Measurements from ENCODE around the gene POU2F1. TPM values are rescaled to one million over a fixed set of nuclear protein-coding genes. Genes with fewer than 3 reads are reported as not detected.

Gene POU2F1
- total and polyA plus RNA-seq, 2 experiments from 2014 or later = 38.8 to 66.1 TPM

DNA sequence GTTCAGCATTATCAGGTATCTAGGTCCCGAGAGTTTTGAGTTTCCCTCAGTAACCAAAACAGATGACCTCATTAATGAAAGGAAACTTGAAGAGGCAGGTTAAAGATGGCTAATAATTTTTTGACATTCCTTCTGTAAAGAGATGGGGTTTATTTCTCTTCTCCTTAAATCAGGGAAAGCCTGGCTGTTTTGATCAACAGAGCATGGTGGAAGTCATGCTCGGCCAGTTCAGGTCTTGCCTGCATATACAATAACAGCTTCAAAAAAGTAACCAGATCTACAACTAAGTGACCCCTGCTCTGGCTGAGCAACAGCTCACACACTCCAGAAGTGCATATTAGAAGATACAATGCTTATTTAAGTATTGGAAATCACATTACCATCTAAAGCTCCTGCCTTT lies 36.6 kb upstream of the POU2F1 start:
- H3F3A ChIP-seq (replicated peaks; ENCODE audit: low read depth) = no peaks in the 10 kb centered on the region
- H3K9me3 Mint-ChIP-seq = no peaks in the 10 kb centered on the region

More for the DNA sequence above, 36.6 kb upstream of the POU2F1 start:
- Histone ChIP-seq H3K79me2 (replicated peaks; ENCODE audit: insufficient read depth) (no peaks in the 10 kb centered on the region), H3K36me3 (ENCODE audit: insufficient read depth) (no peaks in the 10 kb centered on the region), H4K20me1 (replicated peaks; ENCODE audit: insufficient read depth) (no peaks in the 10 kb centered on the region), H3K4me3 (no peak overlapping the region), H3K4me1 (ENCODE audit: insufficient read depth) (no peaks in the 10 kb centered on the region), H3K27ac (ENCODE audit: low read depth) (no peak overlapping the region), H3K4me2 (no peak overlapping the region), H3K27me3 (ENCODE audit: insufficient read depth) (no peaks in the 10 kb centered on the region), H3K9me2 (ENCODE audit: insufficient read depth) (peaks cover 3% of the 10 kb centered on the region), H2AFZ (no peak overlapping the region)
- Mint-ChIP-seq H3K27me3 (ENCODE audit: insufficient read depth, low read depth, poor library complexity) (no peaks in the 10 kb centered on the region), H3K4me1 (no peaks in the 10 kb centered on the region), H3K4me3 (no peak overlapping the region), H3K36me3 (ENCODE audit: low read depth) (no peaks in the 10 kb centered on the region), H3K27ac (no peak overlapping the region)
- TF ChIP-seq STAT1 (IDR thresholded peaks at IDR 0.05; ENCODE audit: unreplicated experiment) = no peak
- no peak for TF ChIP-seq JUNB (IDR thresholded peaks at IDR 0.05; ENCODE audit: unreplicated experiment)
- TF ChIP-seq, protein P1, sequence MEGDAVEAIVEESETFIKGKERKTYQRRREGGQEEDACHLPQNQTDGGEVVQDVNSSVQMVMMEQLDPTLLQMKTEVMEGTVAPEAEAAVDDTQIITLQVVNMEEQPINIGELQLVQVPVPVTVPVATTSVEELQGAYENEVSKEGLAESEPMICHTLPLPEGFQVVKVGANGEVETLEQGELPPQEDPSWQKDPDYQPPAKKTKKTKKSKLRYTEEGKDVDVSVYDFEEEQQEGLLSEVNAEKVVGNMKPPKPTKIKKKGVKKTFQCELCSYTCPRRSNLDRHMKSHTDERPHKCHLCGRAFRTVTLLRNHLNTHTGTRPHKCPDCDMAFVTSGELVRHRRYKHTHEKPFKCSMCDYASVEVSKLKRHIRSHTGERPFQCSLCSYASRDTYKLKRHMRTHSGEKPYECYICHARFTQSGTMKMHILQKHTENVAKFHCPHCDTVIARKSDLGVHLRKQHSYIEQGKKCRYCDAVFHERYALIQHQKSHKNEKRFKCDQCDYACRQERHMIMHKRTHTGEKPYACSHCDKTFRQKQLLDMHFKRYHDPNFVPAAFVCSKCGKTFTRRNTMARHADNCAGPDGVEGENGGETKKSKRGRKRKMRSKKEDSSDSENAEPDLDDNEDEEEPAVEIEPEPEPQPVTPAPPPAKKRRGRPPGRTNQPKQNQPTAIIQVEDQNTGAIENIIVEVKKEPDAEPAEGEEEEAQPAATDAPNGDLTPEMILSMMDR (conservative IDR thresholded peaks at IDR 0.05; ENCODE audit: low read depth in 2 of 2) = no peak
- TF ChIP-seq, protein P2, sequence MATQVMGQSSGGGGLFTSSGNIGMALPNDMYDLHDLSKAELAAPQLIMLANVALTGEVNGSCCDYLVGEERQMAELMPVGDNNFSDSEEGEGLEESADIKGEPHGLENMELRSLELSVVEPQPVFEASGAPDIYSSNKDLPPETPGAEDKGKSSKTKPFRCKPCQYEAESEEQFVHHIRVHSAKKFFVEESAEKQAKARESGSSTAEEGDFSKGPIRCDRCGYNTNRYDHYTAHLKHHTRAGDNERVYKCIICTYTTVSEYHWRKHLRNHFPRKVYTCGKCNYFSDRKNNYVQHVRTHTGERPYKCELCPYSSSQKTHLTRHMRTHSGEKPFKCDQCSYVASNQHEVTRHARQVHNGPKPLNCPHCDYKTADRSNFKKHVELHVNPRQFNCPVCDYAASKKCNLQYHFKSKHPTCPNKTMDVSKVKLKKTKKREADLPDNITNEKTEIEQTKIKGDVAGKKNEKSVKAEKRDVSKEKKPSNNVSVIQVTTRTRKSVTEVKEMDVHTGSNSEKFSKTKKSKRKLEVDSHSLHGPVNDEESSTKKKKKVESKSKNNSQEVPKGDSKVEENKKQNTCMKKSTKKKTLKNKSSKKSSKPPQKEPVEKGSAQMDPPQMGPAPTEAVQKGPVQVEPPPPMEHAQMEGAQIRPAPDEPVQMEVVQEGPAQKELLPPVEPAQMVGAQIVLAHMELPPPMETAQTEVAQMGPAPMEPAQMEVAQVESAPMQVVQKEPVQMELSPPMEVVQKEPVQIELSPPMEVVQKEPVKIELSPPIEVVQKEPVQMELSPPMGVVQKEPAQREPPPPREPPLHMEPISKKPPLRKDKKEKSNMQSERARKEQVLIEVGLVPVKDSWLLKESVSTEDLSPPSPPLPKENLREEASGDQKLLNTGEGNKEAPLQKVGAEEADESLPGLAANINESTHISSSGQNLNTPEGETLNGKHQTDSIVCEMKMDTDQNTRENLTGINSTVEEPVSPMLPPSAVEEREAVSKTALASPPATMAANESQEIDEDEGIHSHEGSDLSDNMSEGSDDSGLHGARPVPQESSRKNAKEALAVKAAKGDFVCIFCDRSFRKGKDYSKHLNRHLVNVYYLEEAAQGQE (IDR thresholded peaks at IDR 0.05; ENCODE audit: unreplicated experiment) = no peak
- no peak for TF ChIP-seq NANOG (IDR thresholded peaks at IDR 0.05; ENCODE audit: borderline replicate concordance)
- no peak for TF ChIP-seq CREB1 (CRISPR knock-in tag; IDR thresholded peaks at IDR 0.05; ENCODE audit: low read depth)
- no peak for TF ChIP-seq ZNF114 (CRISPR knock-in tag; IDR thresholded peaks at IDR 0.05)
- no peak for TF ChIP-seq EZH2phosphoT487 (IDR thresholded peaks at IDR 0.05; ENCODE audit: unreplicated experiment)
- TF ChIP-seq ZNF331 (CRISPR knock-in tag; IDR thresholded peaks at IDR 0.05; ENCODE audit: low read depth) = no peak
- no peak for TF ChIP-seq POLR2AphosphoS5 (IDR thresholded peaks at IDR 0.05; ENCODE audit: low read depth)
- TF ChIP-seq, protein P3, sequence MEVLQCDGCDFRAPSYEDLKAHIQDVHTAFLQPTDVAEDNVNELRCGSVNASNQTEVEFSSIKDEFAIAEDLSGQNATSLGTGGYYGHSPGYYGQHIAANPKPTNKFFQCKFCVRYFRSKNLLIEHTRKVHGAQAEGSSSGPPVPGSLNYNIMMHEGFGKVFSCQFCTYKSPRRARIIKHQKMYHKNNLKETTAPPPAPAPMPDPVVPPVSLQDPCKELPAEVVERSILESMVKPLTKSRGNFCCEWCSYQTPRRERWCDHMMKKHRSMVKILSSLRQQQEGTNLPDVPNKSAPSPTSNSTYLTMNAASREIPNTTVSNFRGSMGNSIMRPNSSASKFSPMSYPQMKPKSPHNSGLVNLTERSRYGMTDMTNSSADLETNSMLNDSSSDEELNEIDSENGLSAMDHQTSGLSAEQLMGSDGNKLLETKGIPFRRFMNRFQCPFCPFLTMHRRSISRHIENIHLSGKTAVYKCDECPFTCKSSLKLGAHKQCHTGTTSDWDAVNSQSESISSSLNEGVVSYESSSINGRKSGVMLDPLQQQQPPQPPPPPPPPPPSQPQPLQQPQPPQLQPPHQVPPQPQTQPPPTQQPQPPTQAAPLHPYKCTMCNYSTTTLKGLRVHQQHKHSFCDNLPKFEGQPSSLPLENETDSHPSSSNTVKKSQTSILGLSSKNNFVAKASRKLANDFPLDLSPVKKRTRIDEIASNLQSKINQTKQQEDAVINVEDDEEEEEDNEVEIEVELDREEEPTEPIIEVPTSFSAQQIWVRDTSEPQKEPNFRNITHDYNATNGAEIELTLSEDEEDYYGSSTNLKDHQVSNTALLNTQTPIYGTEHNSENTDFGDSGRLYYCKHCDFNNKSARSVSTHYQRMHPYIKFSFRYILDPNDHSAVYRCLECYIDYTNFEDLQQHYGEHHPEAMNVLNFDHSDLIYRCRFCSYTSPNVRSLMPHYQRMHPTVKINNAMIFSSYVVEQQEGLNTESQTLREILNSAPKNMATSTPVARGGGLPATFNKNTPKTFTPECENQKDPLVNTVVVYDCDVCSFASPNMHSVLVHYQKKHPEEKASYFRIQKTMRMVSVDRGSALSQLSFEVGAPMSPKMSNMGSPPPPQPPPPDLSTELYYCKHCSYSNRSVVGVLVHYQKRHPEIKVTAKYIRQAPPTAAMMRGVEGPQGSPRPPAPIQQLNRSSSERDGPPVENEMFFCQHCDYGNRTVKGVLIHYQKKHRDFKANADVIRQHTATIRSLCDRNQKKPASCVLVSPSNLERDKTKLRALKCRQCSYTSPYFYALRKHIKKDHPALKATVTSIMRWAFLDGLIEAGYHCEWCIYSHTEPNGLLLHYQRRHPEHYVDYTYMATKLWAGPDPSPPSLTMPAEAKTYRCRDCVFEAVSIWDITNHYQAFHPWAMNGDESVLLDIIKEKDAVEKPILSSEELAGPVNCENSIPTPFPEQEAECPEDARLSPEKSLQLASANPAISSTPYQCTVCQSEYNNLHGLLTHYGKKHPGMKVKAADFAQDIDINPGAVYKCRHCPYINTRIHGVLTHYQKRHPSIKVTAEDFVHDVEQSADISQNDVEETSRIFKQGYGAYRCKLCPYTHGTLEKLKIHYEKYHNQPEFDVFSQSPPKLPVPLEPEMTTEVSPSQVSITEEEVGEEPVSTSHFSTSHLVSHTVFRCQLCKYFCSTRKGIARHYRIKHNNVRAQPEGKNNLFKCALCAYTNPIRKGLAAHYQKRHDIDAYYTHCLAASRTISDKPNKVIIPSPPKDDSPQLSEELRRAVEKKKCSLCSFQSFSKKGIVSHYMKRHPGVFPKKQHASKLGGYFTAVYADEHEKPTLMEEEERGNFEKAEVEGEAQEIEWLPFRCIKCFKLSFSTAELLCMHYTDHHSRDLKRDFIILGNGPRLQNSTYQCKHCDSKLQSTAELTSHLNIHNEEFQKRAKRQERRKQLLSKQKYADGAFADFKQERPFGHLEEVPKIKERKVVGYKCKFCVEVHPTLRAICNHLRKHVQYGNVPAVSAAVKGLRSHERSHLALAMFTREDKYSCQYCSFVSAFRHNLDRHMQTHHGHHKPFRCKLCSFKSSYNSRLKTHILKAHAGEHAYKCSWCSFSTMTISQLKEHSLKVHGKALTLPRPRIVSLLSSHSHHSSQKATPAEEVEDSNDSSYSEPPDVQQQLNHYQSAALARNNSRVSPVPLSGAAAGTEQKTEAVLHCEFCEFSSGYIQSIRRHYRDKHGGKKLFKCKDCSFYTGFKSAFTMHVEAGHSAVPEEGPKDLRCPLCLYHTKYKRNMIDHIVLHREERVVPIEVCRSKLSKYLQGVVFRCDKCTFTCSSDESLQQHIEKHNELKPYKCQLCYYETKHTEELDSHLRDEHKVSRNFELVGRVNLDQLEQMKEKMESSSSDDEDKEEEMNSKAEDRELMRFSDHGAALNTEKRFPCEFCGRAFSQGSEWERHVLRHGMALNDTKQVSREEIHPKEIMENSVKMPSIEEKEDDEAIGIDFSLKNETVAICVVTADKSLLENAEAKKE (CRISPR knock-in tag; IDR thresholded peaks at IDR 0.05) = no peak
- TF ChIP-seq EZH2 (IDR thresholded peaks at IDR 0.05; ENCODE audit: low read depth, unreplicated experiment) = no peak
- TF ChIP-seq, protein P4, sequence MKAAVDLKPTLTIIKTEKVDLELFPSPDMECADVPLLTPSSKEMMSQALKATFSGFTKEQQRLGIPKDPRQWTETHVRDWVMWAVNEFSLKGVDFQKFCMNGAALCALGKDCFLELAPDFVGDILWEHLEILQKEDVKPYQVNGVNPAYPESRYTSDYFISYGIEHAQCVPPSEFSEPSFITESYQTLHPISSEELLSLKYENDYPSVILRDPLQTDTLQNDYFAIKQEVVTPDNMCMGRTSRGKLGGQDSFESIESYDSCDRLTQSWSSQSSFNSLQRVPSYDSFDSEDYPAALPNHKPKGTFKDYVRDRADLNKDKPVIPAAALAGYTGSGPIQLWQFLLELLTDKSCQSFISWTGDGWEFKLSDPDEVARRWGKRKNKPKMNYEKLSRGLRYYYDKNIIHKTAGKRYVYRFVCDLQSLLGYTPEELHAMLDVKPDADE (IDR thresholded peaks at IDR 0.05) = no peak
- ATAC-seq = no peak
- DNase-seq (ENCODE audit: low spot score) = no peak
